IPS DF 4.7 (cell line): Measurements from ENCODE around the gene CHRM2.
"Not testable (repeated sequence)": the region's sequence is repeated elsewhere in the genome, so short reads cannot be mapped to it uniquely, and the experiment has no call there.

Source experiments
- DNase-seq: peaks from one replicate; pipeline ENCODE4 v3.0.0-alpha.2; 2013; ENCODE audit warnings: low spot score; ENCODE audit errors: extremely low read depth

CHRM2 gene

GRCh38 chr7:136868496-136869000, at the start of gene CHRM2:
Gene CHRM2, plus strand, starts transcription at chr7:136868652. Its CDS starts 146,214 bp downstream, at chr7:137014866.
- DNase-seq, result no peak

DNA sequence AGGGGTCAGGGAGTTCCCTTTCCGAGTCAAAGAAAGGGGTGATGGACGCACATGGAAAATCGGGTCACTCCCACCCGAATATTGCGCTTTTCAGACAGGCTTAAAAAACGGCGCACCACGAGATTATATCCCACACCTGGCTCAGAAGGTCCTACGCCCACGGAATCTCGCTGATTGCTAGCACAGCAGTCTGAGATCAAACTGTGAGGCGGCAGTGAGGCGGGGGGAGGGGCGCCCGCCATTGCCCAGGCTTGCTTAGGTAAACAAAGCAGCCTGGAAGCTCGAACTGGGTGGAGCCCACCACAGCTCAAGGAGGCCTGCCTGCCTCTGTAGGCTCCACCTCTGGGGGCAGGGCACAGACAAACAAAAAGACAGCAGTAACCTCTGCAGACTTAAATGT, 37.1 kb upstream of the CHRM2 start:
- not testable (repeated sequence) for DNase-seq

DNA sequence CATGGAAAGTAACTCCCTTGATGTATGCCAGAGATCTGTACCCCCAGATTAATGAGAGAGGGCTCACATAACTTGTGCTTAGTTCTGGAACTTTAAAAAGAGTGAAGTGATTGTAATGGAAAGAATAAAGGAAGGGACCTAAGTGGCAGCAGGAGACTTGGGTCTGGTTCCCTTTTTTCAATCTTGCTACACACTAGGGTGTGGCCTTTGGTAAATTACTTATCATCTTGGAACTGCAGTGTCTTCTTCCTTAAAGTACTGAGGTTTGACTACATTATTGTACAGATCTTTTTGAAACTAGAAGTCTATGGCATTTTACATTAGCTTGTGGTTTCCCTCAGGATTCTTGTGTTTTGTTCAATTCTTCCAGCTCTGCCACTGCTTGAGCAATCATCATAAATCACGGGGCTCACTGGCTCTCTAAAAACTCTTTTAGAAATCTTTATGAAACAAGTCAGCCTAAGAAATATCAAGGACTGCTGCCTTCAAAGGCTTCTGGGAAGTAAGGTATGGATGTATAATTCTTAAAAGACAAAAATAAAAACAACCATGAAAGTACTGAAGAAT, 22.5 kb upstream of the CHRM2 start:
- no peak for DNase-seq

GRCh38 chr7:136847858-136848257, 20.6 kb upstream of the CHRM2 start:
- DNase-seq, result no peak

- DNase-seq, result no peak
These were observed 14.8 kb upstream of the CHRM2 start for GRCh38 chr7:136853654-136854053.

DNA sequence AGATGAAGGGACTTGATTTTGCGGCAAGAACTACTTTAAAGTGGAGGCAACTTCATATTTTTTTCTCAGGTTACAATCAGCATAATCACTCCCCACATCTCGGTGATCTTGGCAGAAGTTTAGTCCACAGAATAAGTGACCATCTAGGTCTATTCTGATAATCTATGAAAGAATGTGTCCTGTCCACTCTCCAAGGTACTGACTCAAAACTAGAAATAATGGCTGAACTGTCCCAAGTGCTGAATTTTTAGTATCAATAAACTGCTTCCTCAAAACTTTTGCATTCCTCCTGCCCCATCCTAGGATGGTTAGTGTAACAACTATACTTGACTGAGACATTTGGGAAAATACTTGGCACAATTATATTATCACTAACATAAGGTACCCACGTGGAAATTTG, 10.9 kb upstream of the CHRM2 start:
- no peak for DNase-seq

- no peak for DNase-seq
These were observed 8.6 kb upstream of the CHRM2 start for GRCh38 chr7:136859803-136860202.

GRCh38 chr7:136865236-136865635, 3.2 kb upstream of the CHRM2 start:
- no peak for DNase-seq

- no peak for DNase-seq
These were observed 2.7 kb upstream of the CHRM2 start for GRCh38 chr7:136865777-136866176.

- DNase-seq, result no peak
These were observed 829 bp downstream of the CHRM2 start for GRCh38 chr7:136869001-136869961.

DNA sequence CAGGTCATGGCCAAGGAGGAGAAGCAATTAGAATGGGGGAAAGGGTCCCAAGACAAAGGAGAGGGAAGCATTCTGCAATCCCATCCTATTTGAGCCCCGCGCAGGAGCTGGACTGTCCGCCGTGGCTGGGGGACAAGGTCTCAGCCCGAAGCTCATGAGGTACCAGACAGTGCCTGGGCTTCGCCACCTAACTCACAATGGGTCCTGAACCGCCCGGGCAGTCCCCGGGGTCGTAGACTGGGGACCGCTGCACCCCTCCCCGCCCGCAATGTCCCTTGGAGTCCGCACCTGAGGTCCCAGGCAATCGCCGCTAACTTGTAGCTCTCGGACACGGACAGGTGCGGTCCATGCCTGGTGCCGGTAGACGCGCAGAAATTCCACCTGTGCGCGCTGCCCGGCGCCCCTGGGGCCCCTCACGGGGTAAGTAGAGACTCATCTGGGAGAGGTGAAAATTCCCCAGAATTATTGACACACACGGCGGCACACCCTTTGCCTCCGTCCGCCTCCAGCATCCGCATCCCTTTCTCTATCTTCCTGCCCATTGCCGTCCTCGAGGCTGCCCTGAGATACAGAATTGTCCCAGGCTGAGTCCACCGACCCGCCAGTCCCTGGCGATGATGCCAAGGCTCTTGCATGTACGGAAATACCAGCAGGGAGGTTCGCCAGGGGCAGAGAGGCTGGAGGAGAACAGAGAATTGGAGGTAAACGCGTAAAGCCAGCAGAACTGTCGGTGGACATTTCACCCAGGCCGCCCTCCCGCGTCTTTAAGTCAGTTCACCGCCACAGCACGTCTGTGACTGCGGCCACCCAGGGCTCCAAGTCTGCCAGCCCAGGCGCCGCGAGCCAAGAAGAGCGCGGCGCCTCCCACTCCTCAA, 1.8 kb downstream of the CHRM2 start:
- DNase-seq, result no peak

DNA sequence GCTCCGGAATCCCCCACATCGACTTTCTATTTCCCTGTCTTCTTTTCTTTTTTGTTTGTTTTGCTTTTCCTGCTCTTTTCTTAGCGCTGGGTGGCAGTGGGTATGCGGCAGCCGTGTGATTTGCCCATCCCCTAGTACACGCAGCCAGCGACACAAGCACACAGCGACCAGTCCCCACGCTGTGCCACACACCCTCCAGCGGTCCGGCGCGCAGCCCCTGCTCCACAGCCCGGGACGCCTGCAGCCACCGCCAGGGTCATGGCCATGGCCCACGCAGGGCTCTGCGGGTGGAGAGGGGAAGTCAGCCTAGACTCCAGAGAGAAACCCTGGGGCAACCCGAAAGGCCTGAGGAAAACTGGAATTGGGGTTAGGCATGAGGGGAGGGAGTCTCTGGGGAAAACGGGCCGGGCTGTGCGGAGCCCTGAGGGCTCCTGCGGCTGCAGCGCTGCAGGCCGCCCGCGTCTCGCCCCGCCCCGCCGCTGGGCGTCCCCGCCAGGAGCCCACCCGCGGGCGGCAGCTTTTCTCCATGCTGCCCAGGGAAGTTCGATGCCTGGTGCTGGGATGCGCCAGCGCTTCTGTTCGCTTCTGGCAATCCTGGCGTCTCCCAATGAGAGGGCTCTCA, 2.5 kb downstream of the CHRM2 start:
- DNase-seq, result no peak

DNA sequence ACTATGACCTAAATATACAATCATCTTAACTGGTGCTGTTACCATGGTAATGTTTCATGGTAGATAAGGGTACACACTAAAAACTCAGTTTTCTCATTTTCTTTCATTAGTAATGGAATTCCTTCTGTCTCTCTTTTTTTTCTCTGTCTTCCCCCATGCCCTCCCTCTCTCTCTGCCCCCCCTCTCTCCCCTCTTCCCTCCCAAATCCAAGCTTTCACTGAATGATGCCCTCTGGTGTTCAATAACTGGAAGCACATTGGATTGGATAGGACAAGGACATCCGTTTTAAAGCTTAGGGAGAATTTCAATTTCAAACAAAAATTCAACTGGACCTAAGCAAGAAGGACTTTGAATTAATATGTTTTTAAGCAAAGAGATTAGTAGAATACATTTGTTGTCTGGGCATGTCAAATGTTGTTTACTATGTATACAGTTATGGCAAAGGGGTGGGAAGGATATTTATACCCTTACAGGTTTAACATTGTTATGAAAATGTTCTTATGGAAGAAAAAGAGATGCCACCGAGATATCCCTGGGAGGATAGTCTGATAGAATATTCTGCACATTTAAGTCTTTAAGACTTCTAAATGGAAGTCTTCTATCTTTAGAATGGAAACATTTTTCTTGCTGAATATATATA, 6.1 kb downstream of the CHRM2 start:
- DNase-seq, result no peak

GRCh38 chr7:136877509-136877908, 9.1 kb downstream of the CHRM2 start:
- no peak for DNase-seq

GRCh38 chr7:136877990-136878389, 9.5 kb downstream of the CHRM2 start:
- DNase-seq, result no peak

- DNase-seq, result no peak
These were observed 10.4 kb downstream of the CHRM2 start for GRCh38 chr7:136878878-136879277.

GRCh38 chr7:136883046-136883445, 14.6 kb downstream of the CHRM2 start:
- DNase-seq, result no peak

- DNase-seq, result no peak
These were observed 16.0 kb downstream of the CHRM2 start for GRCh38 chr7:136884492-136884891.

DNA sequence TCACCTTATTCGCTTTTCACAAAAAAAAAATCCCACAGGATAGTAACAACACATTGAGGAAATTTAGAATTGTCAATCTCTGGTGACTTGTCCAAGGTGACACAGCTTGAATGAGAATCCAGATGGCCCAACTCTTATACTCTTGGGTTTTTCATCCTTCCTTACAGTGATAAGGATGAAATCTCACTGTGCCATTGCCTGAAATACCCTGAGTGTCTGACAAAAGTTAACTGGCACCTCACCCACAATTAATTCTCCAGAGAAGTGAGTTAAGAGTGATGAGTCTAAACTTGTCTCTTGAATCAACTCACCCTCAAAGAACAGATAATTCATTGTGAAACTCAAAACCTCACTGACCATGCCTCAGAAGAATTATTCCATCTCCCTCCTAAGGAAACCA, 18.9 kb downstream of the CHRM2 start:
- no peak for DNase-seq

- DNase-seq, result no peak
These were observed 21.9 kb downstream of the CHRM2 start for GRCh38 chr7:136890399-136890798.

GRCh38 chr7:136891850-136892249, 23.4 kb downstream of the CHRM2 start:
- DNase-seq, result no peak
